ENCODE results near the gene APBA2.

- TF ChIP-seq, protein P1, sequence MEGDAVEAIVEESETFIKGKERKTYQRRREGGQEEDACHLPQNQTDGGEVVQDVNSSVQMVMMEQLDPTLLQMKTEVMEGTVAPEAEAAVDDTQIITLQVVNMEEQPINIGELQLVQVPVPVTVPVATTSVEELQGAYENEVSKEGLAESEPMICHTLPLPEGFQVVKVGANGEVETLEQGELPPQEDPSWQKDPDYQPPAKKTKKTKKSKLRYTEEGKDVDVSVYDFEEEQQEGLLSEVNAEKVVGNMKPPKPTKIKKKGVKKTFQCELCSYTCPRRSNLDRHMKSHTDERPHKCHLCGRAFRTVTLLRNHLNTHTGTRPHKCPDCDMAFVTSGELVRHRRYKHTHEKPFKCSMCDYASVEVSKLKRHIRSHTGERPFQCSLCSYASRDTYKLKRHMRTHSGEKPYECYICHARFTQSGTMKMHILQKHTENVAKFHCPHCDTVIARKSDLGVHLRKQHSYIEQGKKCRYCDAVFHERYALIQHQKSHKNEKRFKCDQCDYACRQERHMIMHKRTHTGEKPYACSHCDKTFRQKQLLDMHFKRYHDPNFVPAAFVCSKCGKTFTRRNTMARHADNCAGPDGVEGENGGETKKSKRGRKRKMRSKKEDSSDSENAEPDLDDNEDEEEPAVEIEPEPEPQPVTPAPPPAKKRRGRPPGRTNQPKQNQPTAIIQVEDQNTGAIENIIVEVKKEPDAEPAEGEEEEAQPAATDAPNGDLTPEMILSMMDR (IDR thresholded peaks at IDR 0.05; ENCODE audit: borderline replicate concordance, extremely low read depth, low read length, poor library complexity, severe bottlenecking) = no peak
- TF ChIP-seq EZH2 (IDR thresholded peaks at IDR 0.05; ENCODE audit: borderline replicate concordance, low read depth, low read length, severe bottlenecking) = no peak
These were observed 2.6 kb downstream of the APBA2 start for GRCh38 chr15:28888302-28888894.

All from DND-41 (cell line).